Stimulated activated CD4-positive, alpha-beta T cell treated with anti-CD3 and anti-CD28 coated beads, Interleukin-2, amount 100 ng/mL, for 4 hours (primary cell): ENCODE data around the gene KNDC1.

Source experiments
- DNase-seq: peaks from one replicate; pipeline ENCODE4 v3.0.0-alpha.2; 2020; ENCODE audit warnings: low read depth

KNDC1 gene

DNA sequence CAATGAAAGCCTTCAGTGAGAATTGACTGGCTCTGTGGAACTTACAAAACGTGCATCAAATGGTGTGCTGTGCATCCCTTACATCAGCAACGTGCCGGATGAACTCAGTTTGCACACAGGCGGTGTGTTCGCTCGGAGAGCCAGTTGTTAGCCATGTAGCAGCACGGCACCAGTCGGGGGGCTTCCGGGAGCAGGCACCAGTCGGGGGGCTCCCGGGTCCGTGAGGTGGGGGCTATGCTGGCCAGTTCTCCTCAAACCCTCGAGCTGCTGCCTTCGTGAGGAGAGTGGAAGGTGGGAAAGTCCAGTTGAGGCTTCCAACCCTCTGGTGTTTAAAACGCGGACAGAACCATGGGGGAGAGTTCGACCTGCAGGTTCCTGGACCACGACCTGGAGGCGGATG is 35.1 kb downstream of the KNDC1 start:
- DNase-seq: no peak

DNA sequence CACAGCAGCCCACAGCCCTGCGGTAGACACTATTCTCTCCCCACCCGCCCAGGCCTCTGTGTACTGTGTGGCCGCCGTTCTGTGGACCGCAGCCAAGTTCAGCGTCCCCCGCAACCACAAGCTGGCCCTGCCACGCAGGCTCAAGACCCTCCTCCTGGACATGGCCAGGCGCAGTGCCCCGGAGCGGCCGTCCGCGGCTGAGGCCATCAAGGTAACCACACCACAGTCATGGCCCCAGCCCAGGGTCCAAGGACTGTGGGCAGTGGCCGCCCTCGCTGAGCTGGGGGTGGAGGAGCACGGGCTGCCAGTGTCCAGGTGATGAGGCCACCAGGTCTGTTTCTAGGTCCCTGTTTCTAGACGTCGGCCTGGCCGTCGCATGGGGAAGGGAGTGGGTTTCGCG is 35.6 kb downstream of the KNDC1 start:
- no peak for DNase-seq

DNA sequence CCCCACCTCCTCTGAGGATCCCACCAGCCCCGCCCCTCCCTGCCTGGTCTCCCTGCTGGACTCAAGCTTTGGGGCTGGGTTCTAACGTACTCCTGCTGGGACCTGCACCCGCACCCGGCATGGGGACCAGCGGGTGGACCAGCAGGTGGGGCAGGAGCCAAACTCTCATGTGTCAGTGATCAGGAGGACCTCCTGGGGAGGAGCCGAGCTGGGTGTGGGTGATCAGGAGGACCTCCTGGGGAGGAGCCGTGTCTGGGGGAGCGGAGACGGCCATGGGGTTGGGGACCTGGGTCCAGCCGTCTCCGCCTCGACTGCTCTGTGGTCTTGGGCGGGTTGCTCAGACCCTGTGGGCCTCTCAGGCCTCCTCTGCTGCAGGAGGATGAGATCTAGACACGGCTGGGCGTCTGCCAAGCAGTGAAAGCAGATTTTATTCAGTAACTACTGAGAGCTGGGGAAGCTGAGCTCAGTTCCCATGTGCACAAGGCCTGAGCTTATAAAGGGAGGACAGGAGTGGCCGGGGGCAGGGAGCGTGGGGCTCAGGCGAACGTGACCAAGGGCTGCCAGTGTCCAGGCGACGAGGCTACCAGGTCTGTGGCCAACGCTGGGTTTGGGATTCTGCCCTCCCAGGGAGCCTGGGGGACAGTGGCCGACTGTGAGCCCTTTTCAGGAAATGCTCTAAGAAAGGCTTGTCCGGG is 36.3 kb downstream of the KNDC1 start:
- no peak for DNase-seq

DNA sequence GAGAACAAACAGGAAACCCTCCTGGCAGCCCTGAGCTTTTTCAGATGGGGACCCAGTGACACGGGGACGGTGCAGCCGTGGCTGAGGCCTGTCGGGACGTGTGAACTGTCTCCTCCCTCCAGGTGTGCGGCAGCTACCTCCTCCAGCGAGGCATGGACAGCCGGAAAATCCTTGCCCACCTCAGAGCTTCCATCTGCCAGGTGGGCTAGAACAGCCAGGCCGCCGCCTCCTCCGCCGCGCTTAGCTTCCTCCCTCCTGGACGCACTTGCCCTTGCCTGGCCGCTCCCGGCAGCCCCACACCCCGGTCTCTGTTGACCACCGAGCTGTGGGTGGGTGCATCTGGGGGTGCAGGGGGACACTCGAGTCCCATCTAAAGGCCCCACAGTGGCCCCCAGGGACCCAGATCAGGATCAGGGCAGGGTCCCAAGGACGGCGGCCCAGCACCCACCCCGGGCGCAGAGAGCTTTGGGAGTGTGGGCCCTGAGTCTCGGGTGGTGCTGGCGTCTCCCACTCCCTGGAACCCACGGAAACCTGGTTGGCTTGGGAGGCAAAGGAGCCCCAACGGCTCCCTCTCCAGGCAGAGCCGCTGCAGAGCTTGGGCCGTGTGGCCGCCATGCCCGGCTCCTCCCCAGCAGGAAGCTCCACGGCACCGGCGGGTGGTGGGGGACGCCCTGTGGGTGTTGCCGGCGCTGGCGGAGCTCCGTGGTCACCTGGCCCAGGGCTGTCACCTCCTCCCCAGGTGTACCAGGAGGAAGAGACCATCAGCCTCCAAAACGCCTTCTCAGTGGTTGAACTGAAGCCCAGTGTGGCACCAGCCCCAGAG is 37.1 kb downstream of the KNDC1 start:
- no peak for DNase-seq

DNA sequence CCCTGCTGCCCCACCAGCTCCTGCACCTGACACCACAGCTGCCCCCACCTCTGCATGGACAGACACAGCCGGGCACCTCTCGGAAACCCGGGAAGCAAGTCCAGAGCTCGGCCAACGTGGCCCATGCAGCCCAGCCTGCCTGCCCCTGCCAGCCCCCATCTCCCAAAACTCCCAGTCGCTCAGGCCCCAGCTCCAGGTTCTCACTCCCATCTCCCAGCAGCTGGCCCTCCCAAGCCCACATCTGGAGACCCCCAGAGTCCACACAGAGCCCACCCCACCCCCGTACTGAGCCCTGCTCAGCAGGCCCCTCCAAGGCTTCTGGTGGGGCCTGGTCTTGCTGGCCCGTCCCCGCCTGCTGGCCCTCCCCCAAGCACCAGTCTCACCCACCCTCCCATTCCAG is 37.8 kb downstream of the KNDC1 start:
- no peak for DNase-seq

DNA sequence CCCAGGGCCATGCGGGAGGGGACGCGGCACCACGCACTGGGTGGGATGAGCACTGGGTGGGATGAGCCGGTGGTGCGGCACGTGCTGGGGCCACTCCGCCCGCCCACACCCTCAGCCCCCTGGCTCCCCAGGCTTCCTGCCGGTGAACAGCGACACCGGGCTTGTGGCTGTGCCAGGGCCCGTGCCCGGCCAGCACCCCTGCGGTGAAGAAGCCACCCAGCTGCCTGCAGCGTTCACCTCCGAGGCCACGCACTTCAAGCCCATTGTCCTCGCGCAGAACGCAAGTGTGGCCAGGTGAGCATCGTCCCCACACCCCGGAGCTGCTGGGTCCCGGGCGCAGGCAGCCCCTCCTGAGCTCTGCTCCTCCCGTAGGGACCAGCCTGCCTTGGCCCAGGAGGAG is 38.2 kb downstream of the KNDC1 start:
- no peak for DNase-seq

DNA sequence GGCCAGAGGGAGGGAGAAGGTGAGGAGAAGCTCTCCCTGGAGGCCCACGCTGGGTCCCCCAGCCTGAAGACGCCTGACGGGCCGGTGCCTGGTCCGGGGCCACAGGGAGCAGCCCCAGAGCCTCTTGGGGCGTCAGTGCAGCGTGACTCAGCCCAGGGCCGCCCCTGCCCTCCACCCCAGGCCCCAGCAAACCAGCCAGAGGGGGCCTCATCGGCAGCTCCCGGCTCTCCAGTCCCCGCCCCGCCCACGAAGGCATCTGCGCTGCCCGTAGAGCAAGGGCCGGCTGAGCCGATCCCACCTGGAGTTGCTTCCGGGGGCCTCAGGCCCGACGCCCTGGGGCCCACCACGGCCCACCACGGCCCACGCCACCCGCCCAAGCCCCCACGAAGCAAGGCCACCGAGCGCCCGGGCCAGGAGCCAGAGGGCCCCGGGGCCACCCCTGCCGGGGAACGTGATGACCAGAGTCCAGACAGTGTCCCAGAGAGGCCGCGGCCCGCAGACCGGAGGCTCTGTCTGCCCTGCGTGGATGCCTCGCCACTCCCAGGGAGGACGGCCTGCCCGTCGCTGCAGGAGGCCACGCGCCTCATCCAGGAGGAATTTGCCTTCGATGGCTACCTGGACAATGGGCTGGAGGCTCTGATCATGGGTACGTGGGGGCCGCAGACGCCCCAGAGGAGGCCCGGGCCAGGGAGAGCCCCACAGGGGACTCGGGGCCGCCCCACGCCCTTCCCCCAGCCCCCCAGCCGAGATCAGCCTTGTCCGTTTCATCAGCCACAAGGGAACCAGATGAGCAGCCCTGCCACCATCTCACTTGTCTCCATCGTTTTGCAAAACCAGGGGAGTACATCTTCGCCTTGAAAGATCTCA is 38.8 kb downstream of the KNDC1 start:
- no peak for DNase-seq

DNA sequence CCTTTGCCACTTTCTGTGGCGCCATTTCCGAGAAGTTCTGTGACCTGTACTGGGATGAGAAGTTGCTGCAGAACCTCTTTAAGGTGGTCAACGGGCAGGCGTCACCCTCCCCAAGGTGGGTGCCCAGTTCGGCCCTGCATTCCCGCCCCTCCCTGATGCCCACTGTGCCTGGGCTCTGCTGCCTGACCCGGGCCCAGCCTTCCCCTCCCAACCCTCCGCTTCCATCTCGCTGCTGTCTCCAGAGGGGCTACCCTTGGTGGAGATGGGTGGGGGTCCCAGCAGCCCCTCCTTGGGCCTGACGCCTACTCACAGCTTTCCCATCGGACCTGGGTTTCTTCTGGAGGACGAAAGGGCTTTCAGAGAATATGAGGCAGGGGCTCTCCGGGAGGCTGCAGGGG is 39.5 kb downstream of the KNDC1 start:
- no peak for DNase-seq

DNA sequence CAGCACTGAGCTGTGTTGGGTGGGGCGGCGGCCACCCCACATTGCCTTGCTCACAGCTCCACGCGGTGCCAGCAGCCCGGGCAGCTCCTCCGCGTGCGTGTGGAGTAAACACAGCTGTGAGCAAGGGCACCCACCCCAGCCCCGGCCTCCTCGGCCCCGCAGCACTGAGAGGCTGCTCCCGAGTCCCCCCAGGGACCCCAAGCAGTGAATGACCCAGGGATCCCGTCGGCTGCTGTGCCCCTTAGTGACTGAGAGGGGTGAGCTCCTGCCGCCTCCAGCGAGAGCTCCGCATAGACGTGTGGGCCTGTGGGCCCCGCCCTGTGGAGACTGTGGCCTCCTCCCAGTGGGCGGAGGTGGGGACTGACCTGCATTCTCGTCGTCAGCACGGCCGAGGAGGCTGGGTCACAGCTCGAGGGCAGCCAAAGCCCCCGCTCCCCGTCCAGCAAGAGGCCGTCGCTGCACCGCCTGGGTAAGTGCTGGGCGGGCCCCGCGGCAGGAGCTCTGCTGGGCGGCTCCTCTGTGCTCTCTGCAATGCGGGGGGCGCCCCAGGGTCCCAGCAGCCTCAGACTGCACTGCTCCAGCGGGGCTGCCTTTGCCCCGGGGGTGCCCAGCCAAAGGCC is 40.1 kb downstream of the KNDC1 start:
- no peak for DNase-seq

DNA sequence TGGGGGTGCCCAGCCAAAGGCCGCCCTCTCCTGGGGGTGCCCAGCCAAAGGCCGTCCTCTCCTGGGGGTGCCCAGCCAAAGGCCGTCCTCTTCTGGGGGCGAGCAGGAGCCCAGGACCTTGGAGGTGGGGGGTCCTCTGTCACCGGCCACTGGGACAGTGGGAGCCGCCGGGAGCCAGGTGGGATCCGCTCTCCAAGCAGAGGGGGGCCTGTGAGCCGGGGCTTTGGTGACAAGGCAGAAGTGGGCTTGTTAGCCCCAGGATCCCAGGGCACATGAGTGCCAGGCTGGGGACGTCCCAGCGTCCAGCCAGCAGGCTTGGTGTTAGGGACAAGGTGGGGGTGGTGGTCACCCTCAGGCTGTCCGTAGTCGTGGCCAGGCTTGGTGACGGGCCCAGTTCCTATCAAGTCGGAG is 40.6 kb downstream of the KNDC1 start:
- no peak for DNase-seq

DNA sequence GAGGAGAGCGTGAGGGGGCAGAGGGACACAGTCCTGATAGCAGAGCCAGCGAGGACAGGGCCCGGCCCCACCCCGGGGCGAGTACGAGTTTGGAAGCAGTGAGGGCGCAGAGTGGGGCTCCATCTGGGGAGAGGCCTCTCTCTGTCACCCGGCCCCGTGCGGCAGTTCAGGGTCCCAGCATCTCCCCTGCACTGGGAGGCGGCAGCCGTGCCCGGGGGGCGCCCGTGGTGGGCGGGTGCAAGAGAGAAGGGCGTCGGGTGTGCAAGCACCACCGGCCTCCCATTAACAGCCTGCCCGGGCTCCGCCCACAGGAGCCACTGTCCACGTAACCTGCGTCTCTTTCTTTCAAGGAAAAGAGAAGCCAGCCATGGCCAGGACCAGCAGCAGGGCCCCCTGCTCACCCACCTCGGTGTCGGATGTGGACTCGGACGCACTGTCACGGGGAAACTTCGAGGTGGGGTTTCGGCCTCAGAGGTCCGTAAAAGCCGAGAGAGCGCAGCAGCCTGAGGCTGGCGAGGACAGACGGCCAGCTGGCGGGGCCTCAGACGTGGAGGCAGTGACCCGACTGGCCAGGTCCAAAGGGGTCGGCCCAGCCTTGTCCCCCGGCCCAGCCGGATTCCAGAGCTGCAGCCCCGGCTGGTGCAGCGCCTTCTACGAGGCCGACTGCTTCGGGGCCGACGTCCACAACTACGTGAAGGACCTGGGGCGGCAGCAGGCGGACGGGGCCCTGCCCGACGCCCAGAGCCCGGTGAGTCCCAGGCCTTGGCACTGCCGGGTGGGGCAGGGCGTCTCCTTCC is 41.3 kb downstream of the KNDC1 start:
- no peak for DNase-seq

DNA sequence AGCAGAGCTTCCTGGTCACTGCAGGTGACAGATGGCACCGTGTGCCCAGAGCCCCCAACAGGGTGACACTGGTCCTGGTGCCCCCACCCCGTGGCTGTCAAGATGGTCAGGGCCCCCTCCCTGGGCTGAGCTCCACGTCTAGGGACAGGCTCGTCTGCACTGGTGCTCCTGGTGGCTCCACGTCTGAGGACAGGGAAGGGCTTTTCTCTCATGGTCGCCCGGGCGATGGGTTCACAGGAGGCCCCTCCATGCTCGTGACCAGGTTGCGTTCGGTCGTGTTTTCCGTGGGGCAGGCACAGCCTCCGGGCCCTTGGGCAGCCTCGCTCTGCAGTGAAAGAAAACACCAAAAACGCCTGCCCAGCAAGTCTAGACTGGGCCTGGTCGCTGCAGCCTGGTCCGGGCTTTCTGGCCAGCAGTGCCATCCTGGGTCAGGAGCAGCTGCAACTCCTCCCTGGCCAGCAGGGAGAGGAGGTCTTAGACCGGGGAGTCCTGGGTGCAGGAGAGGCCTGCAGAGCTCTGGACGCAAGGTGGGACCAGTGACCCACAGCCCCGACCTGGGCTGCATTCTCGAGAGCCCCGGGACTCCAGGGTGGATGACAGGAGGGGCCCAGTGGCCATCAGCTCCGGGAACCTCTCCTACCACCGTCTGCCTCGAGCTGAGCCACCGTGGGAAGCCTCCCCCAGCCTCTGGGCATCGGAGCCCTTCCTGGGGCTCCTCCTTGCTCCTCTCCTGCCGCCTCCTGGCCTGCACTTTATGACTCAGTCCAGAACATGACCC is 42.1 kb downstream of the KNDC1 start:
- no peak for DNase-seq

DNA sequence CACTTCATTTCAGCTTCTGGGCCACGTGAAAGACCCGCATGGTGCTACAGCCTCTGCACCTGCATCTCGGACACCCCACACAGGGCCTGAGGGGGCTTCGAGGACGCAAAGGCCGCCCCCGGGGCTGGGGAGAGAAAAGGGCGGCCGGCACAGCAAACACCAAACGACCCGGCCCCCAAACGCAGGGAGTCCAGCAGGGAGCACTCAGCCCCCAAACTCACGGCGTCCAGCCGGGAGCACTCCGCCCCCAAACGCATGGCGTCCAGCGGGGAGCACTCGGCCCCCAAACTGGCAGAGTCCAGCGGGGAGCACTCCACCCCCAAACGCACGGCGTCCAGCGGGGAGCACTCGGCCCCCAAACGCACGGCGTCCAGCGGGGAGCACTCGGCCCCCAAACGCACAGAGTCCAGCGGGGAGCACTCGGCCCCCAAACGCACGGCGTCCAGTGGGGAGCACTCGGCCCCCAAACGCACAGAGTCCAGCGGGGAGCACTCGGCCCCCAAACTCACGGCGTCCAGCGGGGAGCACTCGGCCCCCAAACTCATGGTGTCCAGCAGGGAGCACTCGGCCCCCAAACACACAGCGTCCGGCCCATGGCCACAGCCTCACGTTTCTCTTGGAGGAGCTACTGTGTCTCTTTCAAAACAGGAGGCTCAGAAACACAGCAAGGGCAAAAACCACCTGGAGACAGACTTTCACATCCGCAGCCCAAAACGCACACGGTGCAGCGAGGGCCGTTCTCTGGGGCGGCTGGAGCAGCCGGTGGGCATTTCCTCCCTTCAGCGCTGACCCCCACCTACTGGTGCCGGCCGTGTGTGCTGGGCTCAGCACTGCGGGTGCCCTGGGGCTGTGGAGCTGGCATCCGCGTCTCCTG is 43.0 kb downstream of the KNDC1 start:
- DNase-seq: no peak

DNA sequence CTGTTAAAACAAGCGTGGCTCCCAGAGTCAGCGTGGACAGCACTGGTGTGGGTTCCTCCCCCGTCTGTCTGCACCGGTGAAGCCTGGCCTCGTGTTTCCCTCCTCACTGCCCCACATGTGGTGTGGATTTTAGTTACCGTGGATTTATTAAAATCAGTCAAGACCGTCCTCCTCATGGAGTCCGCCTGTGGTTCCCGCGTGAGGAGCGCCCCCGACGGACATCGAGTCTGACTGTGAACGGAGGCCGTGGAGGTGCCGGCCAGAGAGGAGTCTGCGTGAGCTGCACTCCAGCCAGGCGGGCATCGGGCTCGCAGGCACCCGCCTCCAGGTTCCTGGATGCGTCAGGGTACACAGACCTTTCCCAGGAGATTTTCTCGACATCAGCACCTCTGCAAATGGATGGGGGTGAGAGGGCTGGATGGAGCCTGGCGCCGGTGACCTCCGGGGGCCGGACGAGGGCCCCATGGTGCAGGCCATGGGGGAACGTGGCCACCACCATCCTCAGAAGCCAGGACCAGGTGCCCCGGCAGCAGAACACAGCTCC is 43.7 kb downstream of the KNDC1 start:
- DNase-seq: no peak

DNA sequence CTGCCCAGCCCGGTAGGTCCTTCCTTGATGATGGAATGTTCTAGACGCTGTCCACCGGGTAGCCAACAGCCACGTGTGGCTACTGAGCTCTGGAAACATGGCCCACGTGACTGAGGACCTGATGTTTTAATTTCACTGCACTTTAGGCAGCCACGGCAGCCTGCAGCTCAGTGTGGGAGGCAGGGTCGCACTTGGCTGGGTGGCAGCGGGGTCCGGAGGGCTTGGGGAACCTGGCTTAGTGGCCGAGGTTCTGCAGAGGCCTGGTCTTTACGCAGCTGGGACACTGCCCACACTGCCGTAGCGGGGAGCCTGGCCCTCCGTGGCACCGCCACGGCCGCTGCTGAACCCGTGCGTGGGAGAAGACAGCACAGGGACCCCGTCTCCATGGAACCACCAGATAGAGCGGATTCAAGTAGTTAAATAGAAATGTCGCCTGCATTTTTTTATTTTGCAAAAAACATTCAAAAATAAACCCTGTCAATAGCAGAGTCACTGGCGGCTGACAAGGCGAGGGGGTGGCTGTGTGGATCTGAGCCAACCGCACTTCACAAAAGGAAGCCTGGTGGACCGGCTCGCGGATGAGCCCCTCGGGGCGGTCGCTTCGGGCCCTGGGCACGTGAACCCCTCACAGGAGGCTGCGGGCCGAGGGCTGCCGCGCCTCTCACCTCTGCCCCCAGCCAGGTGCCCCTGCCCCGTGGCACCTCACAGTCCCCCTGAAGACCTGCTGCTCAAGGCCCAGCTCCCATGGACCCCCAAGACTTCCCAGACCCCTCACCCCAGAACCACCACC is 44.4 kb downstream of the KNDC1 start:
- DNase-seq: no peak

DNA sequence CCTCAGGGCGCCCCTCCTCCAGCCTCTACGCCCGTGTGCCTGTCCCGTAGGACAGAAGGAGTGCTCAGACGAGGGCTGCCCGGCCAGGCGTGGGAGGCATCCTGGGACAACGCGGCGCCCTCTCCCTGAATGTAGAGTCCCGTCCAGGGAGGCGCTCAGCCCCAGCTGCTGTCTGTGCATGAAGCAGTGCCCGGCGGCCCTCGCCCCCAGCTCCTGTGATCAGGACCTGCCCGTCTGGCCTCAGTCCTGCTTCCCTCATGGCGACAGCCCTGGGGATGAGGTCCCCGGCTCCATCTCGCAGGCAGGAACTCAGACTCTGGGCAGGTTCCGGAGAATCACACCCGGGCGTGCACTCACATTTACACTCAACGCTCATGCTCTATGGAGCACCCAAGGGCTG is 45.1 kb downstream of the KNDC1 start:
- no peak for DNase-seq

DNA sequence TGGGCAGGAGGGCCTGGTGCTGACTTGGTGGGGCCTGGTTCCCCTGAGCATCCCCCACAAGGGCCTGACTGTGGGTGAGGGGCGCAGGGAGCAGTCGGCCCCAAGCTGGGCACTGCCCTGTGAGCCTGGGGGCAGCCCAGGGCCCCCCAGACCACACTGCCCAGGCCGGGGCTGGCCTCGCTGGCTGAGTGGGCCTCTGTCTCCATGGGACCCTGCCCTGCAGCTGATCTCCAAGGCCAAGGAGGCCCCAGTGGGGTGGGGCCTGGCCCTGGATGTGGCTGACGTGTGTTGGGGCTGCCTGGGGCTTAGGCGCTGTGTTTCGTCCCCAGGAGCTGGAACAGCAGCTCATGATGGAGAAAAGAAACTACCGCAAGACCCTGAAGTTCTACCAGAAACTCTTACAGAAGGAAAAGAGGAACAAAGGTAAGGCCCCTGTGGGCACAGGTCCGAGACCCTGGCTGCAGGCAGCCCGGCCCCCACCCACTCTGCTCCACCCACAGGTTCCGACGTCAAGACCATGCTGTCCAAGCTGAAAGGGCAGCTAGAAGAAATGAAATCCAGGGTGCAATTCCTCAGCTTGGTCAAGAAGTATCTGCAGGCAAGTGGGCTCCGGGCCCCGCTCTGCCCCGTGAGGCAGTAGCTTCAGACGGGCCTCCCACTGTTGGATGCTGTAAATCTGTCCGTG is 46.5 kb downstream of the KNDC1 start:
- DNase-seq: no peak

DNA sequence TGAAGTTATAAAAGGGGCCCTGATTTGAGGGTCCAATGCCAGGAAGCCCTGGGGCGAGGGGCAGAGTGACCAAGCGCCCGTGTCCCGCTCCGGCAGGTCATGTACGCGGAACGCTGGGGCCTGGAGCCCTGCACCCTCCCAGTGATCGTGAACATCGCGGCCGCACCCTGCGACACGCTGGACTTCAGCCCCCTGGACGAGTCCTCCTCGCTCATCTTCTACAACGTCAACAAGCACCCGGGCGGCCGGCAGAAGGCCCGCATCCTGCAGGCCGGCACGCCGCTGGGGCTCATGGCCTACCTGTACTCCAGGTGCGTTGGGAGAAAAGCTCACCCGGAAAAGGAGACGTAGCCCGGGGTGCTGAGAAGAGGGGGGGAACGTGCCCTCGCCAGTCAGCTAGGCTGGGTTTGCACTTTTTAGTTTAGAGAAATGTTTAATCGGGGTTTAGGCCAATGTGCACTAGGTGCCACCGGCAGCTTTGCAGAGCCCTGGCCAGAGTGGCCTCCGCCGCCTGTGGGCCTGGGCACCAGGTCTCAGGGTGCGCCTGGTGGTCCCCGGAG is 47.1 kb downstream of the KNDC1 start:
- no peak for DNase-seq
